IMR-90 (cell line): ENCODE data around the gene SRC. TPM values are rescaled to one million over a fixed set of nuclear protein-coding genes. Genes with fewer than 3 reads are reported as not detected.
A peak's percentile ranks its signal among the peaks of the same experiment; 100 is the strongest.

Experiments used
- ATAC-seq: fragments of 200-7000 bp; cut with Tn5 transposase; 2 replicates; pipeline ENCODE4 v1.9.1; 2020; ENCODE audit warnings: low read depth, mild to moderate bottlenecking, moderate library complexity
- BruUV-seq: library from RNA; stranded (reverse); fragments of 400-500 nt; replicated peaks from 2 replicates; lab custom pipeline; 2021; lab: Mats Ljungman, UMichigan
- CTCF ChIA-PET: fragments of 300-600 bp; formaldehyde crosslinking; extraction: SDS; loops from one replicate; lab custom pipeline; 2021; ENCODE audit warnings: antibody characterized with exemption; lab: Yijun Ruan, JAX
- POLR2A ChIA-PET: fragments of 300-600 bp; sonication (Branson Sonifier 250); formaldehyde crosslinking; loops from one replicate; lab custom pipeline; 2022; ENCODE audit warnings: antibody characterized with exemption; ENCODE audit not compliant: unreplicated experiment; lab: Charles Lee
- DNase-seq: peaks from one replicate; pipeline ENCODE4 v3.0.0; 2013
- H2AFZ ChIP-seq: replicated peaks from 2 replicates; pipeline ENCODE3; 2013; ENCODE audit warnings: low read length, mild to moderate bottlenecking; ENCODE audit not compliant: poor library complexity
- H2AK5ac ChIP-seq: 2 replicates; pipeline ENCODE4 v1.6.1; 2013; ENCODE audit warnings: low read depth, low read length, inconsistent platforms
- H2AK9ac ChIP-seq: replicated peaks from 2 replicates; pipeline ENCODE3; 2013; ENCODE audit warnings: mild to moderate bottlenecking, low read depth, low read length, moderate library complexity; ENCODE audit not compliant: poor library complexity
- H2BK120ac ChIP-seq: 2 replicates; pipeline ENCODE4 v1.6.1; 2013; ENCODE audit warnings: low read depth, low read length, inconsistent platforms
- H2BK15ac ChIP-seq: 3 replicates; pipeline ENCODE4 v1.6.1; 2013; ENCODE audit warnings: low read depth, low read length, inconsistent platforms
- H2BK20ac ChIP-seq: 2 replicates; pipeline ENCODE4 v1.6.1; 2013; ENCODE audit warnings: low read depth, mild to moderate bottlenecking, inconsistent platforms, low read length, moderate library complexity
- H2BK5ac ChIP-seq: 2 replicates; pipeline ENCODE4 v1.6.1; 2013; ENCODE audit warnings: mild to moderate bottlenecking, low read depth, low read length, inconsistent platforms; ENCODE audit not compliant: poor library complexity, severe bottlenecking
- H3K14ac ChIP-seq: replicated peaks from 2 replicates; pipeline ENCODE4 v1.6.1; 2013; ENCODE audit warnings: low read depth, low read length, inconsistent platforms
- H3K18ac ChIP-seq: 2 replicates; pipeline ENCODE4 v1.6.1; 2013; ENCODE audit warnings: low read depth, low read length, control low read depth
- H3K23ac ChIP-seq: 2 replicates; pipeline ENCODE4 v1.6.1; 2013; ENCODE audit warnings: low read depth, low read length, inconsistent platforms
- H3K27ac ChIP-seq: 2 replicates; pipeline ENCODE4 v1.5.1; 2013; ENCODE audit warnings: mild to moderate bottlenecking, control low read depth, low read length; ENCODE audit not compliant: insufficient read depth
- H3K27me3 ChIP-seq: 2 replicates; pipeline ENCODE4 v1.6.1; 2013; ENCODE audit warnings: low read length; ENCODE audit not compliant: control insufficient read depth, insufficient read depth
- H3K36me3 ChIP-seq: 2 replicates; pipeline ENCODE4 v1.6.1; 2013; ENCODE audit warnings: low read length, mixed read lengths; ENCODE audit not compliant: control insufficient read depth, insufficient read depth
- H3K4ac ChIP-seq: 2 replicates; pipeline ENCODE4 v1.6.1; 2013; ENCODE audit warnings: low read depth, low read length, inconsistent platforms
- H3K4me1 ChIP-seq: 2 replicates; pipeline ENCODE4 v1.6.1; 2013; ENCODE audit warnings: low read length, mixed read lengths; ENCODE audit not compliant: control insufficient read depth, insufficient read depth
- H3K4me2 ChIP-seq: 2 replicates; pipeline ENCODE4 v1.6.1; 2013; ENCODE audit warnings: low read depth, mild to moderate bottlenecking, control low read depth, low read length, moderate library complexity
- H3K4me3 ChIP-seq: 2 replicates; pipeline ENCODE4 v1.5.1; 2013; ENCODE audit warnings: low read depth, mild to moderate bottlenecking, control low read depth, low read length, moderate library complexity; ENCODE audit not compliant: insufficient read depth
- H3K56ac ChIP-seq: 2 replicates; pipeline ENCODE4 v1.6.1; 2013; ENCODE audit warnings: low read length, inconsistent platforms; ENCODE audit not compliant: insufficient read depth; ENCODE audit errors: extremely low read depth
- H3K79me1 ChIP-seq, 2 experiments: 2 replicates each; pipeline ENCODE4 v1.6.1; 2013; ENCODE audit warnings: low read length in 2 of 2, inconsistent platforms in 1 of 2, low read depth in 1 of 2
- H3K9ac ChIP-seq: 2 replicates; pipeline ENCODE4 v1.6.1; 2013; ENCODE audit warnings: low read depth, low read length, control low read depth
- H3K9me1 ChIP-seq: 2 replicates; pipeline ENCODE4 v1.6.1; 2013; ENCODE audit warnings: low read length, inconsistent platforms; ENCODE audit not compliant: insufficient read depth
- H3K9me3 ChIP-seq: 2 replicates; pipeline ENCODE4 v1.6.1; 2013; ENCODE audit warnings: low read length; ENCODE audit not compliant: control insufficient read depth, insufficient read depth
- H4K20me1 ChIP-seq: 2 replicates; pipeline ENCODE4 v1.6.1; 2013; ENCODE audit warnings: low read length, inconsistent platforms; ENCODE audit not compliant: insufficient read depth
- H4K5ac ChIP-seq: 2 replicates; pipeline ENCODE4 v1.6.1; 2013; ENCODE audit warnings: mild to moderate bottlenecking, low read depth, low read length, control low read depth
- H4K8ac ChIP-seq, 2 experiments: 2 replicates each; pipeline ENCODE4 v1.6.1; 2013; ENCODE audit warnings: low read depth in 2 of 2, low read length in 2 of 2, control low read depth in 1 of 2, inconsistent platforms in 1 of 2
- H4K91ac ChIP-seq: 2 replicates; pipeline ENCODE4 v1.6.1; 2013; ENCODE audit warnings: low read depth, low read length, inconsistent platforms; ENCODE audit not compliant: insufficient read depth
- BHLHE40 ChIP-seq: fragments of 150-350 bp; IDR thresholded peaks from 2 replicates; pipeline ENCODE4 v1.6.1; 2016; ENCODE audit warnings: mild to moderate bottlenecking, low read depth, low read length
- CEBPB ChIP-seq: IDR thresholded peaks from 2 replicates; pipeline ENCODE4 v1.6.1; 2012; ENCODE audit warnings: low read depth, low read length, improper control_type of control experiment
- CHD1 ChIP-seq: IDR thresholded peaks from 2 replicates; pipeline ENCODE4 v1.6.1; 2012; ENCODE audit warnings: low read depth, low read length, improper control_type of control experiment
- CTCF ChIP-seq: conservative IDR thresholded peaks from 2 replicates; pipeline ENCODE4 v1.5.1; 2012; ENCODE audit warnings: mild to moderate bottlenecking, low read depth, low read length, improper control_type of control experiment
- FOS ChIP-seq: fragments of 150-350 bp; IDR thresholded peaks from 2 replicates; pipeline ENCODE4 v1.6.1; 2016; ENCODE audit warnings: low read depth, low read length
- MAFK ChIP-seq: IDR thresholded peaks from 2 replicates; pipeline ENCODE4 v1.6.1; 2012; ENCODE audit warnings: low read depth, low read length, improper control_type of control experiment
- MAZ ChIP-seq: IDR thresholded peaks from 2 replicates; pipeline ENCODE4 v1.6.1; 2012; ENCODE audit warnings: low read depth, mild to moderate bottlenecking, low read length, improper control_type of control experiment, moderate library complexity, borderline replicate concordance
- MXI1 ChIP-seq: IDR thresholded peaks from 2 replicates; pipeline ENCODE4 v1.6.1; 2012; ENCODE audit warnings: low read depth, mild to moderate bottlenecking, low read length, moderate library complexity, borderline replicate concordance
- NFE2L2 ChIP-seq: fragments of 150-350 bp; IDR thresholded peaks from 2 replicates; pipeline ENCODE4 v1.6.1; 2016; ENCODE audit warnings: low read depth, mild to moderate bottlenecking, low read length
- POLR2A ChIP-seq: IDR thresholded peaks from 2 replicates; pipeline ENCODE4 v1.6.1; 2012; ENCODE audit warnings: mild to moderate bottlenecking, low read depth, low read length
- RAD21 ChIP-seq: IDR thresholded peaks from 2 replicates; pipeline ENCODE4 v1.6.1; 2012; ENCODE audit warnings: low read length, improper control_type of control experiment
- RFX5 ChIP-seq: IDR thresholded peaks from 2 replicates; pipeline ENCODE4 v1.8.0; 2012; ENCODE audit warnings: low read depth, mild to moderate bottlenecking, low read length, moderate library complexity
- WGBS, 2 experiments: methylation state at CpG; one replicate each; pipeline versions ENCODE4 v1.1.5 to v1.1.7; 2013; ENCODE audit warnings: missing lambda C conversion rate in 2 of 2; ENCODE audit not compliant: insufficient read length in 1 of 2; ENCODE audit errors: extremely low coverage in 2 of 2; 5-methylcytosine and 5-hydroxymethylcytosine counted together
- dilution Hi-C: fragments of 300-500 bp; cut with HindIII; formaldehyde crosslinking; loops from one replicate; pipeline ENCODE4 v1.14.3; 2018; ENCODE audit warnings: low sequenced_read_pairs; ENCODE audit not compliant: unreplicated experiment
- in situ Hi-C: fragments of 300-500 bp; cut with MboI; formaldehyde crosslinking; loops from 3 replicates; pipeline ENCODE4 v1.14.3; 2019; ENCODE audit warnings: low sequenced_read_pairs, inconsistent platforms, mixed read lengths
- intact Hi-C: fragments of 100-400 bp; cut with micrococcal nuclease; formaldehyde crosslinking; loops from 2 replicates; pipeline ENCODE4 v1.10.0; 2022
- polyA plus RNA-seq, 3 experiments: library from polyadenylated mRNA; depleted of rRNA; stranded (reverse); fragments of >200 nt; gene quantifications; 2 replicates each; pipeline ENCODE4 v1.2.3, GENCODE V29; 2012; ENCODE audit warnings: low replicate concordance in 1 of 3
- total RNA-seq: library from RNA; depleted of rRNA; stranded (reverse); fragments of >200 nt; gene quantifications from 2 replicates; pipeline ENCODE4 v1.2.3, GENCODE V29; 2012
- TF ChIP-seq, protein P1 (sequence below): fragments of 150-350 bp; IDR thresholded peaks from 2 replicates; pipeline ENCODE4 v1.6.1; 2016; ENCODE audit warnings: low read depth, mild to moderate bottlenecking, low read length, moderate library complexity, borderline replicate concordance

SRC gene
- total and polyA plus RNA-seq, 2 of the 4 experiments (the other 2 are of a cell fraction) = 7.0 to 24.2 TPM

- Histone ChIP-seq H3K27ac (peak overlapping the region; percentile 83), H2AK5ac (peak overlapping the region; percentile 84; the same call in 1 of the 2 replicates), H4K91ac (peak overlapping the region; percentile 73; the same call in 1 of the 2 replicates), H2BK5ac (peak overlapping the region; percentile 82), H3K9me3 (no peaks in the 10 kb centered on the region), H3K23ac (peak overlapping the region; percentile 91), H2BK15ac (peak overlapping the region; percentile 41; the same call in 1 of the 3 replicates), H3K14ac (peak overlapping the region; percentile 95), H4K5ac (peak overlapping the region; percentile 85), H3K79me1 (peaks cover 23 to 65% of the 10 kb centered on the region in 2 experiments), H4K8ac (peak overlapping the region; percentile 13 to 96; a peak in 3 of 4 replicates), H2AK9ac (peak overlapping the region; percentile 70), H2BK120ac (peak overlapping the region; percentile 84), H3K56ac (no peak overlapping the region), H2AFZ (peak overlapping the region; percentile 78), H3K18ac (peak overlapping the region; percentile 85), H3K4me2 (peak overlapping the region; percentile 73), H3K36me3 (peaks cover 32% of the 10 kb centered on the region), H3K4me1 (peaks cover 35% of the 10 kb centered on the region), H3K4me3 (no peak overlapping the region), H3K9me1 (peaks cover 42% of the 10 kb centered on the region), H3K9ac (peak overlapping the region; percentile 64), H4K20me1 (peaks cover 5% of the 10 kb centered on the region), H3K4ac (peak overlapping the region; percentile 94), H2BK20ac (peak overlapping the region; percentile 77; the same call in 1 of the 2 replicates), H3K27me3 (no peaks in the 10 kb centered on the region)
- TF ChIP-seq CTCF (no peak), NFE2L2 (no peak), BHLHE40 (peak; percentile 39; the same call in 1 of the 2 replicates), FOS (no peak), RAD21 (no peak), MAFK (no peak), MAZ (peak; percentile 49; the same call in 1 of the 2 replicates), MXI1 (no peak), POLR2A (peak; percentile 64; the same call in 1 of the 2 replicates), CEBPB (0 out of 2 replicates have a peak, but pooled peaks have one; percentile 17), CHD1 (no peak), RFX5 (no peak)
- TF ChIP-seq, protein P1, sequence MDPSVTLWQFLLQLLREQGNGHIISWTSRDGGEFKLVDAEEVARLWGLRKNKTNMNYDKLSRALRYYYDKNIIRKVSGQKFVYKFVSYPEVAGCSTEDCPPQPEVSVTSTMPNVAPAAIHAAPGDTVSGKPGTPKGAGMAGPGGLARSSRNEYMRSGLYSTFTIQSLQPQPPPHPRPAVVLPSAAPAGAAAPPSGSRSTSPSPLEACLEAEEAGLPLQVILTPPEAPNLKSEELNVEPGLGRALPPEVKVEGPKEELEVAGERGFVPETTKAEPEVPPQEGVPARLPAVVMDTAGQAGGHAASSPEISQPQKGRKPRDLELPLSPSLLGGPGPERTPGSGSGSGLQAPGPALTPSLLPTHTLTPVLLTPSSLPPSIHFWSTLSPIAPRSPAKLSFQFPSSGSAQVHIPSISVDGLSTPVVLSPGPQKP = no peak
- WGBS, 2 experiments = 0% methylated on average over 6 of the region's 12 CpGs; no CpG with 5 or more reads in 1 of the 2 experiments
- intact Hi-C loops (no loop called here), dilution Hi-C loops (no loop called here), in situ Hi-C loops (no loop called here)
- DNase-seq = peak; percentile 92
- ChIA-PET CTCF (no interaction called here), POLR2A (no interaction called here)
- no TSS peak for BruUV-seq
- peak; percentile 94 for ATAC-seq
Measured at GRCh38 chr20:37315021-37315451, 30.9 kb upstream of the SRC start.
